ENCODE data around the gene PDZRN3. TPM values are rescaled to one million over a fixed set of nuclear protein-coding genes. Genes with fewer than 3 reads are reported as not detected.

The PDZRN3 gene
- total and polyA plus RNA-seq, 8 donors: 4.5 to 10.9 (median 7.4) TPM

DNA sequence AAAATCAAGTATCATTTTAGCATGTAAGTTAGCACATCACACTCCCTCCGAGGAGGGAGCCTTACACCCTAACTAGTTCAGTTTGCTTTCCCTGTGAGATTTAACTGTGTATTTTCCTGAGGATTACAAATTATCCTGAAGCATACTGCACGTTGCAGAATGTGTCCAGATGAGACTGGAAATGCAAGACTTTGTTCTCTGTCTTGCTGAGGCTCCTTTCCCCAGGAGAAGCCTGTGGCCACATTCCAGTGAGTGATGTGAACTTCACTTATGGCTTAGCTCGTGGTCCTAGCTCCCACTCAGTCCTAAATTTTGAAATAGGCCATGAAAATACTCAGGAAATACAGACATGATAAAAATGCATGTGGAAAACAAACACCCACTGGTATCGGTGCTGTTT lies 23.7 kb downstream of the PDZRN3 start:
- no peak overlapping the region for H3K27ac ChIP-seq
- H3K27me3 ChIP-seq: no peaks in the 10 kb centered on the region
- H3K4me3 ChIP-seq: no peak overlapping the region
- 75 to 78% methylated on average over 4 of the region's 4 CpGs for WGBS, 2 donors
- no peaks in the 10 kb centered on the region for H3K9me3 ChIP-seq
- TF ChIP-seq CTCF (IDR thresholded peaks at IDR 0.05): no peak
- no peaks in the 10 kb centered on the region for H3K4me1 ChIP-seq
- no peak for FAIRE-seq
- intact Hi-C loops (cut with DNase I): no loop called here
- peak in 1 of 4 donors; percentile 31 for ATAC-seq
- DNase-seq: no peak
- H3K36me3 ChIP-seq: peaks cover 0 to 5% (median 0%) of the 10 kb centered on the region in 3 donors

DNA sequence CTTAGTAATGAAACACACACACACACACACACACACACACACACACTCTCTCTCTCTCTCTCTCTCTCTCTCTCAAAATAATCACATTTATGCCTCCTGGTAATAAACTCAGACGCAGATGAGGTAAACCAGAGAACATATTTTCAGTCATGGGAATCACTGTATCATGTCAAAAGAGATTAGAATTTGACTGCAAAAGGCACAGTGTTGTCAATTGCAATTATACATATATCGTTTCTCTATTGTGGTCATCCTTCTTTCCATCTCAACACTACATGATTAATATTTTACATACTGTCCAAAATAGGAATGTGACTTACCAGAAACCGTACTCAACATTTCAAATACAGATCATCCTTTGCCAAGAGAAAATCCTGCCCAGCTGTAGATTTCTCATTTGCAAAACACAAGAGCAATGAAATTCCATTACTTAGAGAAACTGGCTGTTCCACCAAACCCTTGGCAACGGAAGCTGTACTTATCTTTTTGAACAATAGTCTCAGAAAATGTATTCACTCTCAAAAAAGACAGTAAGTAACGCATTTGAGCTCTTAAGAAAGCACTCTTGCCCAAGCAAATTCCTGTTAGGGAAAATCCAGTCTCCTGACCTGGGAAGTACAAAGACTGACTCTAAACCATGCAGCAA lies 24.3 kb downstream of the PDZRN3 start:
- DNase-seq: no peak
- WGBS, 2 donors: 67 to 72% methylated on average over 5 of the region's 5 CpGs
- H3K4me3 ChIP-seq: no peak overlapping the region
- peak in 1 of 4 donors; percentile 40 for ATAC-seq
- intact Hi-C loops (cut with DNase I): no loop called here
- no peak overlapping the region for H3K27ac ChIP-seq
- H3K9me3 ChIP-seq: no peaks in the 10 kb centered on the region
- TF ChIP-seq CTCF (IDR thresholded peaks at IDR 0.05): no peak
- no peaks in the 10 kb centered on the region for H3K4me1 ChIP-seq
- no peak for FAIRE-seq
- peaks cover 0 to 5% (median 0%) of the 10 kb centered on the region in 3 donors for H3K36me3 ChIP-seq
- H3K27me3 ChIP-seq: no peaks in the 10 kb centered on the region

GRCh38 chr3:73599605-73600004 lies 25.1 kb downstream of the PDZRN3 start:
- DNase-seq (no peak), FAIRE-seq (no peak)
- intact Hi-C loops (cut with DNase I): no loop called here

GRCh38 chr3:73597476-73597875 lies 27.3 kb downstream of the PDZRN3 start:
- ATAC-seq: no peak
- TF ChIP-seq CTCF (IDR thresholded peaks at IDR 0.05): no peak
- DNase-seq: no peak
- Histone ChIP-seq H3K4me1 (no peaks in the 10 kb centered on the region), H3K36me3 (peaks cover 0 to 5% (median 0%) of the 10 kb centered on the region in 3 donors), H3K27ac (no peak overlapping the region), H3K27me3 (no peaks in the 10 kb centered on the region), H3K9me3 (no peaks in the 10 kb centered on the region), H3K4me3 (no peak overlapping the region)
- FAIRE-seq: no peak
- intact Hi-C loops (cut with DNase I): no loop called here
- WGBS, 2 donors: 84 to 92% methylated on average over 3 of the region's 3 CpGs

More at GRCh38 chr3:73599605-73600004, 25.1 kb downstream of the PDZRN3 start:
- Histone ChIP-seq H3K27me3 (no peaks in the 10 kb centered on the region), H3K4me3 (no peak overlapping the region), H3K4me1 (no peaks in the 10 kb centered on the region), H3K9me3 (no peaks in the 10 kb centered on the region), H3K36me3 (peaks cover 0 to 5% (median 0%) of the 10 kb centered on the region in 3 donors), H3K27ac (no peak overlapping the region)
- ATAC-seq: no peak
- TF ChIP-seq CTCF (IDR thresholded peaks at IDR 0.05): no peak
- 94 to 96% methylated on average over 3 of the region's 3 CpGs for WGBS, 2 donors

Measured in pancreas (tissue), 10 donors.